ENCODE measurements around the gene CLIC3.

GRCh38 chr9:136958473-136958872 is 37.9 kb downstream of the CLIC3 start:
- TF ChIP-seq CTCF (IDR thresholded peaks at IDR 0.05; ENCODE audit: insufficient read depth, low read depth, low read length) (no peak), EZH2 (IDR thresholded peaks at IDR 0.05; ENCODE audit: insufficient read depth, low read length) (no peak)
